Neural progenitor cell (in vitro differentiated cells): ENCODE data around the gene TET2.

ENCODE experiments used
- EZH2phosphoT487 ChIP-seq: fragments of 200-600 bp; sonication (generic); IDR thresholded peaks from 2 replicates; pipeline ENCODE4 v1.6.1; 2017; ENCODE audit warnings: antibody characterized with exemption
- TF ChIP-seq, protein P1 (sequence below): fragments of 200-600 bp; sonication (generic); IDR thresholded peaks from 2 replicates; pipeline ENCODE4 v1.5.1; 2017; ENCODE audit warnings: antibody characterized with exemption, mild to moderate bottlenecking

DNA sequence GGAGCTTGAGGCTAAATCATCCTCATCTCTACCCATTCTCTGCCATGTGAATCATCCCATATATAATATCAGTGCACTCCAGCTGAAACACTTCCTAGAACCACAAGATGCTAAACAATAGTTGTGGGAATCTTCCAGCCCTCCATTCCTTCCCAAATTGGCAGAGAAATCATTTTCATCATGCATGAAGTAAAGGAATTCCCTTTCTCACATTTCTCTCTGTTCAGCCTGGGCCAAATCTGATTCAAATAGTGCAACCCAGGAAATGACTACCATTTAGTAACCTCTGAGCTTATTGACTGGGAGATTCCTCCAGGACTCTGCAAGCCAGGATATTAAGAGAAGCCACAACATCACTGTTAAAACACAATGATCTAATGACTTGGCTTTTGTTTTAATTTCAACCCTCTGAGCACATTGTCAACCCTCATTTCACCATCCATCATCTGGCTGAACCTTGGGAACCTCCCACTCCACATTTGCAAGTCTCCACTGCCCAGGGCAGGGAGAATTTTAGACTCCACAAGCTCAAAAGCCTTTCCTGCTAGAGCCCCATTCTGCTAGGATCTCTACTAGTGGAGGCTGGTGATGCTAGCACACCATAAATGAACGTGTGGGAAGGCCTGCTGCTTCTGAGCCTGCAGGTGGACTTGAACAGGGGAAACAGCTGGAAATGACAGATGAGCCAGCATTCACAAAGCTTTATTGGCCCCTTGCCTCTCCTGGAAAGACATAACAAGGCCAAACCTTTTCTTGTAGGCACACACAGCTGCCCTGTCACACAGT, 133.9 kb downstream of the TET2 start:
- TF ChIP-seq, protein P1, sequence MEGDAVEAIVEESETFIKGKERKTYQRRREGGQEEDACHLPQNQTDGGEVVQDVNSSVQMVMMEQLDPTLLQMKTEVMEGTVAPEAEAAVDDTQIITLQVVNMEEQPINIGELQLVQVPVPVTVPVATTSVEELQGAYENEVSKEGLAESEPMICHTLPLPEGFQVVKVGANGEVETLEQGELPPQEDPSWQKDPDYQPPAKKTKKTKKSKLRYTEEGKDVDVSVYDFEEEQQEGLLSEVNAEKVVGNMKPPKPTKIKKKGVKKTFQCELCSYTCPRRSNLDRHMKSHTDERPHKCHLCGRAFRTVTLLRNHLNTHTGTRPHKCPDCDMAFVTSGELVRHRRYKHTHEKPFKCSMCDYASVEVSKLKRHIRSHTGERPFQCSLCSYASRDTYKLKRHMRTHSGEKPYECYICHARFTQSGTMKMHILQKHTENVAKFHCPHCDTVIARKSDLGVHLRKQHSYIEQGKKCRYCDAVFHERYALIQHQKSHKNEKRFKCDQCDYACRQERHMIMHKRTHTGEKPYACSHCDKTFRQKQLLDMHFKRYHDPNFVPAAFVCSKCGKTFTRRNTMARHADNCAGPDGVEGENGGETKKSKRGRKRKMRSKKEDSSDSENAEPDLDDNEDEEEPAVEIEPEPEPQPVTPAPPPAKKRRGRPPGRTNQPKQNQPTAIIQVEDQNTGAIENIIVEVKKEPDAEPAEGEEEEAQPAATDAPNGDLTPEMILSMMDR = no peak
- TF ChIP-seq EZH2phosphoT487 = no peak
